HG03457 (cell line): ENCODE results near the gene TPM2.

ENCODE experiments used
- ATAC-seq: cut with Tn5 transposase; IDR thresholded peaks from one replicate; pipeline ENCODE4 v1.9.1; 2021; ENCODE audit warnings: moderate number of reproducible peaks; ENCODE audit not compliant: unreplicated experiment

TPM2 gene

GRCh38 chr9:35636135-35636876 lies 53.4 kb downstream of the TPM2 start:
- ATAC-seq = no peak

GRCh38 chr9:35635730-35636129 lies 54.0 kb downstream of the TPM2 start:
- ATAC-seq = no peak
